ENCODE results near the gene RWDD1. TPM values are rescaled to one million over a fixed set of nuclear protein-coding genes. Genes with fewer than 3 reads are reported as not detected.

The RWDD1 gene
- total and polyA plus RNA-seq, 2 of the 13 experiments (the other 11 are each of a cell fraction or from before 2014, with no cell fraction given) = 27.4 to 67.1 TPM

DNA sequence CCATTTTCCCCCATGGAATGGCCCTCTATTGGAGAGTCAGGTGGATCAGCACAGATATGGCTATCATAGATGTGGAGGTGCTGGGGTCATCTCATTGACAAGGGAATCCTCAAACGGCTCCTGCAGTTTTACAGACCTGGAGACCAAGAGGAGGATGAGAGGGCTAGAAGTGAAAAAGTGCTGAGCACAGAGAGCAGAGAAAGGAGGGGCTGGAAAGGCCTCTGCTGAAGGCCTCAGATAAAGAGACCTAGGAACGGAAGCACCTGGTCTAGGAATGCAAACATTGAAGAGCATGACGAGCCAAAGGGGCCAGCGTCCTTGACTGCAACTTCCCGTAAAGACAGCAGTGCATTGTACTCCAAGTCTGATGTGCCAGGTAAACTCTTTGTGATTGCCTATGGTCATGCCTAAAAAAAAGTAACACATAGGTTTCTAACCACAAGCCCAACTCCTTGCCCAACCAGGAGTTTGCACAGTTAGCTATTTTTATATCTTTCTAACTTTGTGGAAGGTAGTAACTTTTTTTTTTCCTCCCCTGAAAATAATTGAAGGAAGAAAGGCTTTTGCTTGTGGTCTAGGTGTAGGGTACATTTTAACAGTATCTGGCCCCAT is 60.2 kb downstream of the RWDD1 start (continued):
- TF ChIP-seq, protein P1, sequence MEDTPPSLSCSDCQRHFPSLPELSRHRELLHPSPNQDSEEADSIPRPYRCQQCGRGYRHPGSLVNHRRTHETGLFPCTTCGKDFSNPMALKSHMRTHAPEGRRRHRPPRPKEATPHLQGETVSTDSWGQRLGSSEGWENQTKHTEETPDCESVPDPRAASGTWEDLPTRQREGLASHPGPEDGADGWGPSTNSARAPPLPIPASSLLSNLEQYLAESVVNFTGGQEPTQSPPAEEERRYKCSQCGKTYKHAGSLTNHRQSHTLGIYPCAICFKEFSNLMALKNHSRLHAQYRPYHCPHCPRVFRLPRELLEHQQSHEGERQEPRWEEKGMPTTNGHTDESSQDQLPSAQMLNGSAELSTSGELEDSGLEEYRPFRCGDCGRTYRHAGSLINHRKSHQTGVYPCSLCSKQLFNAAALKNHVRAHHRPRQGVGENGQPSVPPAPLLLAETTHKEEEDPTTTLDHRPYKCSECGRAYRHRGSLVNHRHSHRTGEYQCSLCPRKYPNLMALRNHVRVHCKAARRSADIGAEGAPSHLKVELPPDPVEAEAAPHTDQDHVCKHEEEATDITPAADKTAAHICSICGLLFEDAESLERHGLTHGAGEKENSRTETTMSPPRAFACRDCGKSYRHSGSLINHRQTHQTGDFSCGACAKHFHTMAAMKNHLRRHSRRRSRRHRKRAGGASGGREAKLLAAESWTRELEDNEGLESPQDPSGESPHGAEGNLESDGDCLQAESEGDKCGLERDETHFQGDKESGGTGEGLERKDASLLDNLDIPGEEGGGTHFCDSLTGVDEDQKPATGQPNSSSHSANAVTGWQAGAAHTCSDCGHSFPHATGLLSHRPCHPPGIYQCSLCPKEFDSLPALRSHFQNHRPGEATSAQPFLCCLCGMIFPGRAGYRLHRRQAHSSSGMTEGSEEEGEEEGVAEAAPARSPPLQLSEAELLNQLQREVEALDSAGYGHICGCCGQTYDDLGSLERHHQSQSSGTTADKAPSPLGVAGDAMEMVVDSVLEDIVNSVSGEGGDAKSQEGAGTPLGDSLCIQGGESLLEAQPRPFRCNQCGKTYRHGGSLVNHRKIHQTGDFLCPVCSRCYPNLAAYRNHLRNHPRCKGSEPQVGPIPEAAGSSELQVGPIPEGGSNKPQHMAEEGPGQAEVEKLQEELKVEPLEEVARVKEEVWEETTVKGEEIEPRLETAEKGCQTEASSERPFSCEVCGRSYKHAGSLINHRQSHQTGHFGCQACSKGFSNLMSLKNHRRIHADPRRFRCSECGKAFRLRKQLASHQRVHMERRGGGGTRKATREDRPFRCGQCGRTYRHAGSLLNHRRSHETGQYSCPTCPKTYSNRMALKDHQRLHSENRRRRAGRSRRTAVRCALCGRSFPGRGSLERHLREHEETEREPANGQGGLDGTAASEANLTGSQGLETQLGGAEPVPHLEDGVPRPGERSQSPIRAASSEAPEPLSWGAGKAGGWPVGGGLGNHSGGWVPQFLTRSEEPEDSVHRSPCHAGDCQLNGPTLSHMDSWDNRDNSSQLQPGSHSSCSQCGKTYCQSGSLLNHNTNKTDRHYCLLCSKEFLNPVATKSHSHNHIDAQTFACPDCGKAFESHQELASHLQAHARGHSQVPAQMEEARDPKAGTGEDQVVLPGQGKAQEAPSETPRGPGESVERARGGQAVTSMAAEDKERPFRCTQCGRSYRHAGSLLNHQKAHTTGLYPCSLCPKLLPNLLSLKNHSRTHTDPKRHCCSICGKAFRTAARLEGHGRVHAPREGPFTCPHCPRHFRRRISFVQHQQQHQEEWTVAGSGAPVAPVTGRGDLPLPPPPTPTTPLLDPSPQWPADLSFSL (CRISPR knock-in tag; IDR thresholded peaks at IDR 0.05) = 0 out of 2 replicates have a peak, but pooled peaks have one; percentile 54
- TF ChIP-seq ZNF441 (CRISPR knock-in tag; IDR thresholded peaks at IDR 0.05; ENCODE audit: borderline replicate concordance) (peak; percentile 88; the same call in 1 of the 2 replicates), ZBTB1 (CRISPR knock-in tag; IDR thresholded peaks at IDR 0.05; ENCODE audit: borderline replicate concordance) (no peak), ZNF235 (CRISPR knock-in tag; IDR thresholded peaks at IDR 0.05; ENCODE audit: borderline replicate concordance) (no peak), ZNF337 (CRISPR knock-in tag; IDR thresholded peaks at IDR 0.05; ENCODE audit: borderline replicate concordance, low read depth) (0 out of 2 replicates have a peak, but pooled peaks have one; percentile 58), HNRNPK (IDR thresholded peaks at IDR 0.05; ENCODE audit: low read depth, low read length, poor library complexity, severe bottlenecking) (no peak), HNRNPLL (IDR thresholded peaks at IDR 0.05; ENCODE audit: low read depth, low read length, poor library complexity, severe bottlenecking) (no peak), ZNF234 (CRISPR knock-in tag; conservative IDR thresholded peaks at IDR 0.05) (no peak), JUN (CRISPR knock-in tag; IDR thresholded peaks at IDR 0.05) (peak; percentile 51; the same call in 1 of the 2 replicates), ZFY (CRISPR knock-in tag; IDR thresholded peaks at IDR 0.05) (peak; percentile 88), ATF7-NPFF (CRISPR knock-in tag; IDR thresholded peaks at IDR 0.05; ENCODE audit: low read depth) (0 out of 2 replicates have a peak, but pooled peaks have one; percentile 33), TAF1 (CRISPR knock-in tag; IDR thresholded peaks at IDR 0.05) (no peak; the same call in 1 of the 2 replicates), REPIN1 (CRISPR knock-in tag; IDR thresholded peaks at IDR 0.05; ENCODE audit: borderline replicate concordance, low read depth) (peak; percentile 96), ZNF431 (CRISPR knock-in tag; IDR thresholded peaks at IDR 0.05; ENCODE audit: borderline replicate concordance, low read depth) (peak; percentile 87; the same call in 1 of the 2 replicates), ZNF724P (CRISPR knock-in tag; IDR thresholded peaks at IDR 0.05; ENCODE audit: borderline replicate concordance) (peak; percentile 57; the same call in 1 of the 2 replicates), ZBTB8A (CRISPR knock-in tag; IDR thresholded peaks at IDR 0.05; ENCODE audit: borderline replicate concordance, low read depth) (no peak), ZNF501 (CRISPR knock-in tag; IDR thresholded peaks at IDR 0.05) (no peak), ZNF143 (CRISPR knock-in tag; IDR thresholded peaks at IDR 0.05) (peak; percentile 61; the same call in 1 of the 2 replicates)
- TF ChIP-seq, protein P2, sequence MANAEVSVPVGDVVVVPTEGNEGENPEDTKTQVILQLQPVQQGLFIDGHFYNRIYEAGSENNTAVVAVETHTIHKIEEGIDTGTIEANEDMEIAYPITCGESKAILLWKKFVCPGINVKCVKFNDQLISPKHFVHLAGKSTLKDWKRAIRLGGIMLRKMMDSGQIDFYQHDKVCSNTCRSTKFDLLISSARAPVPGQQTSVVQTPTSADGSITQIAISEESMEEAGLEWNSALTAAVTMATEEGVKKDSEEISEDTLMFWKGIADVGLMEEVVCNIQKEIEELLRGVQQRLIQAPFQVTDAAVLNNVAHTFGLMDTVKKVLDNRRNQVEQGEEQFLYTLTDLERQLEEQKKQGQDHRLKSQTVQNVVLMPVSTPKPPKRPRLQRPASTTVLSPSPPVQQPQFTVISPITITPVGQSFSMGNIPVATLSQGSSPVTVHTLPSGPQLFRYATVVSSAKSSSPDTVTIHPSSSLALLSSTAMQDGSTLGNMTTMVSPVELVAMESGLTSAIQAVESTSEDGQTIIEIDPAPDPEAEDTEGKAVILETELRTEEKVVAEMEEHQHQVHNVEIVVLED (CRISPR knock-in tag; IDR thresholded peaks at IDR 0.05; ENCODE audit: borderline replicate concordance) = peak; percentile 38; the same call in 1 of the 2 replicates
- TF ChIP-seq, protein P3, sequence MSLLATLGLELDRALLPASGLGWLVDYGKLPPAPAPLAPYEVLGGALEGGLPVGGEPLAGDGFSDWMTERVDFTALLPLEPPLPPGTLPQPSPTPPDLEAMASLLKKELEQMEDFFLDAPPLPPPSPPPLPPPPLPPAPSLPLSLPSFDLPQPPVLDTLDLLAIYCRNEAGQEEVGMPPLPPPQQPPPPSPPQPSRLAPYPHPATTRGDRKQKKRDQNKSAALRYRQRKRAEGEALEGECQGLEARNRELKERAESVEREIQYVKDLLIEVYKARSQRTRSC (CRISPR knock-in tag; IDR thresholded peaks at IDR 0.05; ENCODE audit: low read depth) = no peak

All from HepG2 (cell line).